Measurements from ENCODE around the gene ZBTB3. TPM values are rescaled to one million over a fixed set of nuclear protein-coding genes. Genes with fewer than 3 reads are reported as not detected.
"Not testable (repeated sequence)": the region's sequence is repeated elsewhere in the genome, so short reads cannot be mapped to it uniquely, and the experiment has no call there.

Gene ZBTB3
- total and polyA plus RNA-seq, 2 donors from 2014 or later, result 4.8 to 15.0 TPM

DNA sequence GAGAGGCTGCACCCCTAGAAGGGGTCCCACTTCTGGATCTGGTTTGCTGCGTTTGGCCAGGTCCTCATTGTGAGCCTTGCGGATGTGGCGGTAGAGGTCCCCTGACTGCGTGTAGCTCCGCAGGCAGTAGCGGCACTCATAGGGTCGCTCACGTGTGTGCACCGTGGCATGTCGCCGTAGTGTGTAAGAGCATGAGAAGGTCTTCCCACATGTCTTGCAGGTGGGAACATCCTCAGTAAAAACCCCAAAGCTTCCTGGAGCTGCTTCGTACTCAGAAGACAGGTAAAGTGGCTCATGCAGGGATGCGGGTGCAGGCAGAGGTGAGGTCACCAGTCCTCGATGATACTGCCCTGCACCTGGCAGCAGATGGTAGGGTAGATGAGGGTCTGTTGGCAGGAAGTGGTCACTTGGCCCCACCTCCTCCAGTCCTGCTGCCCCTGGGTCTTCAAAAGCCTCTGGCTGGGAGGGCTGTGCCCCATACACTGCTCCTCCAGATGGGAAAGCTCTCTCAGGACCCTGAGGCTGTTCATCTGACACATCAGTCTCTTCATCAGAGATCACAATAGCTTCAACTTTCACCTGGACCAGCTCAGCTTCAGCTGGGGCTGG, 1.7 kb downstream of the ZBTB3 start:
- no peak overlapping the region for H3K27ac ChIP-seq (ENCODE audit: low read depth in 2 of 2, low read length in 2 of 2)
- TF ChIP-seq, protein P1, sequence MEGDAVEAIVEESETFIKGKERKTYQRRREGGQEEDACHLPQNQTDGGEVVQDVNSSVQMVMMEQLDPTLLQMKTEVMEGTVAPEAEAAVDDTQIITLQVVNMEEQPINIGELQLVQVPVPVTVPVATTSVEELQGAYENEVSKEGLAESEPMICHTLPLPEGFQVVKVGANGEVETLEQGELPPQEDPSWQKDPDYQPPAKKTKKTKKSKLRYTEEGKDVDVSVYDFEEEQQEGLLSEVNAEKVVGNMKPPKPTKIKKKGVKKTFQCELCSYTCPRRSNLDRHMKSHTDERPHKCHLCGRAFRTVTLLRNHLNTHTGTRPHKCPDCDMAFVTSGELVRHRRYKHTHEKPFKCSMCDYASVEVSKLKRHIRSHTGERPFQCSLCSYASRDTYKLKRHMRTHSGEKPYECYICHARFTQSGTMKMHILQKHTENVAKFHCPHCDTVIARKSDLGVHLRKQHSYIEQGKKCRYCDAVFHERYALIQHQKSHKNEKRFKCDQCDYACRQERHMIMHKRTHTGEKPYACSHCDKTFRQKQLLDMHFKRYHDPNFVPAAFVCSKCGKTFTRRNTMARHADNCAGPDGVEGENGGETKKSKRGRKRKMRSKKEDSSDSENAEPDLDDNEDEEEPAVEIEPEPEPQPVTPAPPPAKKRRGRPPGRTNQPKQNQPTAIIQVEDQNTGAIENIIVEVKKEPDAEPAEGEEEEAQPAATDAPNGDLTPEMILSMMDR (IDR thresholded peaks at IDR 0.05; ENCODE audit: borderline replicate concordance, extremely low read depth, insufficient read depth), result no peak
- H3K4me3 ChIP-seq (ENCODE audit: low read length in 3 of 3), result no peak overlapping the region
- peaks cover 0 to 10% (median 4%) of the 10 kb centered on the region in 3 donors for H3K36me3 ChIP-seq (ENCODE audit: control insufficient read depth in 2 of 3, insufficient read depth in 3 of 3, low read length in 3 of 3)
- intact Hi-C loops (cut with DNase I), result no loop called here
- H3K27me3 ChIP-seq (ENCODE audit: control insufficient read depth, insufficient read depth, low read length), result no peaks in the 10 kb centered on the region
- H3K4me1 ChIP-seq (ENCODE audit: control insufficient read depth in 2 of 3, insufficient read depth in 2 of 3, low read depth in 1 of 3, low read length in 3 of 3), result peaks cover 0 to 13% (median 12%) of the 10 kb centered on the region in 3 donors
- DNase-seq (peak in 1 of 5 donors; percentile 70), FAIRE-seq (no peak)
- no peaks in the 10 kb centered on the region for H3K9me3 ChIP-seq (ENCODE audit: control insufficient read depth in 2 of 3, insufficient read depth in 1 of 3, low read length in 3 of 3)
- H3K9ac ChIP-seq (ENCODE audit: low read length in 3 of 3), result no peak overlapping the region

DNA sequence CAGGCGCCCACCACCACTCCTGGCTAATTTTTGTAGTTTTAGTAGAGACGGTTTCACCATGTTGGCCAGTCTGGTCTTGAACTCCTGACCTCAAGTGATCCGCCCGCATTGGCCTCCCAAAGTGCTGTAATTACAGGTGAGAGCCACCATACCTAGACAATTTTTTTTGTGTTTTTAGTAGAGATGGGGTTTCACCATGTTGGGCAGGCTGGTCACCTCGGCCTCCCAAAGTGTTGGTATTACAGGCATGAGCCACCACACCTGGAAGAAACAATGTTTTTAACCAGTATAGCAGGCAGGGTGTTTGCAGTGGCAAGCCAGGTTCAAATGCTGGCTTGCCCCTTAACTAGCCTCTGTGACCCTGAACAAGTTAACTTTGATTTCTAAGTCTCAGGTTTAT, 4.0 kb downstream of the ZBTB3 start:
- FAIRE-seq; H3K4me3 ChIP-seq (ENCODE audit: low read length in 3 of 3); H3K9ac ChIP-seq (ENCODE audit: low read length in 3 of 3); H3K9me3 ChIP-seq (ENCODE audit: control insufficient read depth in 2 of 3, insufficient read depth in 1 of 3, low read length in 3 of 3); H3K27ac ChIP-seq (ENCODE audit: low read depth in 2 of 2, low read length in 2 of 2); intact Hi-C loops (cut with DNase I); H3K27me3 ChIP-seq (ENCODE audit: control insufficient read depth, insufficient read depth, low read length): not testable (repeated sequence)
- Histone ChIP-seq H3K36me3 (ENCODE audit: control insufficient read depth in 2 of 3, insufficient read depth in 3 of 3, low read length in 3 of 3) (peaks cover 0 to 10% (median 4%) of the 10 kb centered on the region in 3 donors), H3K4me1 (ENCODE audit: control insufficient read depth in 2 of 3, insufficient read depth in 2 of 3, low read depth in 1 of 3, low read length in 3 of 3) (peaks cover 0 to 13% (median 12%) of the 10 kb centered on the region in 3 donors)
- DNase-seq, result peak in 1 of 5 donors; percentile 17

GRCh38 chr11:62747475-62748160, 6.3 kb downstream of the ZBTB3 start:
- peak in 3 of 5 donors; percentile 14 to 60 (median 55) for DNase-seq
- H3K36me3 ChIP-seq (ENCODE audit: control insufficient read depth in 2 of 3, insufficient read depth in 3 of 3, low read length in 3 of 3), result peaks cover 0 to 7% (median 2%) of the 10 kb centered on the region in 3 donors
- no peak overlapping the region for H3K27ac ChIP-seq (ENCODE audit: low read depth in 2 of 2, low read length in 2 of 2)
- H3K9ac ChIP-seq (ENCODE audit: low read length in 3 of 3), result no peak overlapping the region
- no peak for FAIRE-seq
- TF ChIP-seq, protein P1 (IDR thresholded peaks at IDR 0.05; ENCODE audit: borderline replicate concordance, extremely low read depth, insufficient read depth), result no peak
- H3K4me1 ChIP-seq (ENCODE audit: control insufficient read depth in 2 of 3, insufficient read depth in 2 of 3, low read depth in 1 of 3, low read length in 3 of 3), result peaks cover 0 to 6% (median 2%) of the 10 kb centered on the region in 3 donors
- no peaks in the 10 kb centered on the region for H3K27me3 ChIP-seq (ENCODE audit: control insufficient read depth, insufficient read depth, low read length)
- H3K9me3 ChIP-seq (ENCODE audit: control insufficient read depth in 2 of 3, insufficient read depth in 1 of 3, low read length in 3 of 3), result no peaks in the 10 kb centered on the region
- H3K4me3 ChIP-seq (ENCODE audit: low read length in 3 of 3), result no peak overlapping the region
- intact Hi-C loops (cut with DNase I), result no loop called here

DNA sequence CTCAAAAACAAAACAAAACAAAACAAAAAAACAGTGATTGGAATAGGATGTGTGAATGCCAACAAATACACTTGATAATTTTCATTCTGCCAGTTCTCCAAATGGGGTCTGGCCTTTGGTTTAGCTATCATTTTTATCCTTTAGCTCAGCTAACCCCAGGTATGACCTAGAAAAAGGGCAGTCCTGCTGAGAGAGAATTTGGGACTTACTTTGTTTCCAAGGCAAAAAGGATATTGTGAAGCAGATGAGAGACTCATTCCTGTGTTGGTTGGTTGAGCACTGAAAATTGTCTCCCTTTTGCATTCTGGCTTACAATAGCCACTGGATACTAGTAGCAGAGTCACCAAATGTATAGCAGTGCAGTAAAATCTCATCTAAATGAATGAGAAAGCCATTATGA, 16.8 kb downstream of the ZBTB3 start:
- Histone ChIP-seq H3K27ac (ENCODE audit: low read depth in 2 of 2, low read length in 2 of 2) (no peak overlapping the region), H3K4me3 (ENCODE audit: low read length in 3 of 3) (no peak overlapping the region), H3K9me3 (ENCODE audit: control insufficient read depth in 2 of 3, insufficient read depth in 1 of 3, low read length in 3 of 3) (no peaks in the 10 kb centered on the region), H3K36me3 (ENCODE audit: control insufficient read depth in 2 of 3, insufficient read depth in 3 of 3, low read length in 3 of 3) (peaks cover 0 to 13% (median 10%) of the 10 kb centered on the region in 3 donors), H3K27me3 (ENCODE audit: control insufficient read depth, insufficient read depth, low read length) (no peaks in the 10 kb centered on the region), H3K4me1 (ENCODE audit: control insufficient read depth in 2 of 3, insufficient read depth in 2 of 3, low read depth in 1 of 3, low read length in 3 of 3) (no peaks in the 10 kb centered on the region), H3K9ac (ENCODE audit: low read length in 3 of 3) (no peak overlapping the region)
- TF ChIP-seq, protein P1 (IDR thresholded peaks at IDR 0.05; ENCODE audit: borderline replicate concordance, extremely low read depth, insufficient read depth), result no peak
- FAIRE-seq (no peak), DNase-seq (no peak)
- intact Hi-C loops (cut with DNase I), result no loop called here
